ENCODE data around the gene COPZ1.

COPZ1 gene

DNA sequence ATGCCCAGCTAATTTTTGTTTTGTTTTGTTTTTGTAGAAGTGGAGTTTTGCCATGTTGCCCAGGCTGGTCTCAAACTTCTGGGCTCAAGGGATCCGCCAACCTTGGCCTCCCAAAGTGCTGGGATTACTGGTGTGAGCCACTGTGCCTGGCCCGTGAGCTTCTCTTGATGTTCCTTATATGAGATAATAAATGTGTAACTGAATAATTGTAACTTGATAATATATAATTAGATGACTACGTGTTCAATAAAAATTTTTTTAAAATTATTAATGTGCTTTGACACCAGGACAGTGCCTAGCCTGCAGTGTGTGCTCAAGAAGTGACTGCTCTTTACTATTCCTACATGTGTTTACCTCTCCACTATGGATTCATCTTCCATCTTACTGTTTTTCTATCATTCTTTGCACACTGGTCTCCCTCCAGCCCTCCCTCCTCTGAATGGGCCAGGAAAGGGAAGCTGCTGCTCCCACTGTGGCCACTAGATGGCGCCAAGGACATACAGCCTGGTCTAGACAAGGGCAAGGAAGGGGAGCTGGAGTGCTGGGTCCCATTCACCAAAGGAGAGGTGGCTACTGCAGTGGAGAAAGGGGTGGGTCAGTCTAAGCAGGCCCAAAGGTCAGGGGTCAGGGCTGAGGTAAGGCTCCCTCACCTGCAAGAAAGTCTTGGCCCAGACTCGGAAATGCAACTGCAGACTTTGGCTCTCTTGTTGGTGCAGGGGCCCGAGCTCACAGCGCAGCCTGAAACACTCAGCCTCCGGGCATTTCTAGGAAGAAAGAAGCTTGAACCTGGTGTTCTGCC, 74.3 kb downstream of the COPZ1 start:
- peak; percentile 77 for DNase-seq

GRCh38 chr12:54401119-54401518, 76.2 kb downstream of the COPZ1 start:
- DNase-seq: no peak

All from NCI-H345 (cell line).